ENCODE data around the gene GABPA. TPM values are rescaled to one million over a fixed set of nuclear protein-coding genes. Genes with fewer than 3 reads are reported as not detected.

The GABPA gene
- total and polyA plus RNA-seq, 2 of the 13 experiments (the other 11 are each of a cell fraction or from before 2014, with no cell fraction given), result 7.4 to 13.2 TPM

GRCh38 chr21:25734904-25735645 lies at the start of gene GABPA, which contains the start of gene ATP5PF (continued):
- TF ChIP-seq ZNF616 (CRISPR knock-in tag; IDR thresholded peaks at IDR 0.05; ENCODE audit: low read depth) (no peak), ZNF550 (CRISPR knock-in tag; IDR thresholded peaks at IDR 0.05; ENCODE audit: borderline replicate concordance) (no peak), SMAD3 (CRISPR knock-in tag; IDR thresholded peaks at IDR 0.05) (0 out of 2 replicates have a peak, but pooled peaks have one; percentile 19), RNF2 (conservative IDR thresholded peaks at IDR 0.05; ENCODE audit: low read depth) (0 out of 2 replicates have a peak, but pooled peaks have one; percentile 35), RFX1 (IDR thresholded peaks at IDR 0.05) (no peak), CHD4 (IDR thresholded peaks at IDR 0.05; ENCODE audit: borderline replicate concordance, low read length) (no peak), DMAP1 (CRISPR knock-in tag; IDR thresholded peaks at IDR 0.05) (peak; percentile 90), ASH2L (IDR thresholded peaks at IDR 0.05; ENCODE audit: insufficient read length, low read depth, low read length) (peak; percentile 61), ZNF782 (CRISPR knock-in tag; IDR thresholded peaks at IDR 0.05; ENCODE audit: borderline replicate concordance) (peak; percentile 62; the same call in 1 of the 2 replicates), HOXA9 (CRISPR knock-in tag; IDR thresholded peaks at IDR 0.05; ENCODE audit: borderline replicate concordance) (no peak), TCF12 (IDR thresholded peaks at IDR 0.05) (no peak), TCF12 (CRISPR knock-in tag; IDR thresholded peaks at IDR 0.05) (no peak; the same call in 1 of the 2 replicates), FOXA3 (CRISPR knock-in tag; IDR thresholded peaks at IDR 0.05) (peak; percentile 64), SALL1 (CRISPR knock-in tag; IDR thresholded peaks at IDR 0.05) (peak; percentile 87), SRY (CRISPR knock-in tag; IDR thresholded peaks at IDR 0.05) (no peak), SNAPC2 (CRISPR knock-in tag; IDR thresholded peaks at IDR 0.05) (peak; percentile 29; the same call in 1 of the 2 replicates)
- TF ChIP-seq, protein P1, sequence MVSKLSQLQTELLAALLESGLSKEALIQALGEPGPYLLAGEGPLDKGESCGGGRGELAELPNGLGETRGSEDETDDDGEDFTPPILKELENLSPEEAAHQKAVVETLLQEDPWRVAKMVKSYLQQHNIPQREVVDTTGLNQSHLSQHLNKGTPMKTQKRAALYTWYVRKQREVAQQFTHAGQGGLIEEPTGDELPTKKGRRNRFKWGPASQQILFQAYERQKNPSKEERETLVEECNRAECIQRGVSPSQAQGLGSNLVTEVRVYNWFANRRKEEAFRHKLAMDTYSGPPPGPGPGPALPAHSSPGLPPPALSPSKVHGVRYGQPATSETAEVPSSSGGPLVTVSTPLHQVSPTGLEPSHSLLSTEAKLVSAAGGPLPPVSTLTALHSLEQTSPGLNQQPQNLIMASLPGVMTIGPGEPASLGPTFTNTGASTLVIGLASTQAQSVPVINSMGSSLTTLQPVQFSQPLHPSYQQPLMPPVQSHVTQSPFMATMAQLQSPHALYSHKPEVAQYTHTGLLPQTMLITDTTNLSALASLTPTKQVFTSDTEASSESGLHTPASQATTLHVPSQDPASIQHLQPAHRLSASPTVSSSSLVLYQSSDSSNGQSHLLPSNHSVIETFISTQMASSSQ (IDR thresholded peaks at IDR 0.05; ENCODE audit: low read depth), result no peak
- TF ChIP-seq, protein P1 (CRISPR knock-in tag; IDR thresholded peaks at IDR 0.05; ENCODE audit: borderline replicate concordance), result peak; percentile 80; the same call in 1 of the 2 replicates
- TF ChIP-seq, protein P2, sequence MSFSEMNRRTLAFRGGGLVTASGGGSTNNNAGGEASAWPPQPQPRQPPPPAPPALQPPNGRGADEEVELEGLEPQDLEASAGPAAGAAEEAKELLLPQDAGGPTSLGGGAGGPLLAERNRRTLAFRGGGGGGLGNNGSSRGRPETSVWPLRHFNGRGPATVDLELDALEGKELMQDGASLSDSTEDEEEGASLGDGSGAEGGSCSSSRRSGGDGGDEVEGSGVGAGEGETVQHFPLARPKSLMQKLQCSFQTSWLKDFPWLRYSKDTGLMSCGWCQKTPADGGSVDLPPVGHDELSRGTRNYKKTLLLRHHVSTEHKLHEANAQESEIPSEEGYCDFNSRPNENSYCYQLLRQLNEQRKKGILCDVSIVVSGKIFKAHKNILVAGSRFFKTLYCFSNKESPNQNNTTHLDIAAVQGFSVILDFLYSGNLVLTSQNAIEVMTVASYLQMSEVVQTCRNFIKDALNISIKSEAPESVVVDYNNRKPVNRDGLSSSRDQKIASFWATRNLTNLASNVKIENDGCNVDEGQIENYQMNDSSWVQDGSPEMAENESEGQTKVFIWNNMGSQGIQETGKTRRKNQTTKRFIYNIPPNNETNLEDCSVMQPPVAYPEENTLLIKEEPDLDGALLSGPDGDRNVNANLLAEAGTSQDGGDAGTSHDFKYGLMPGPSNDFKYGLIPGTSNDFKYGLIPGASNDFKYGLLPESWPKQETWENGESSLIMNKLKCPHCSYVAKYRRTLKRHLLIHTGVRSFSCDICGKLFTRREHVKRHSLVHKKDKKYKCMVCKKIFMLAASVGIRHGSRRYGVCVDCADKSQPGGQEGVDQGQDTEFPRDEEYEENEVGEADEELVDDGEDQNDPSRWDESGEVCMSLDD (CRISPR knock-in tag; IDR thresholded peaks at IDR 0.05; ENCODE audit: borderline replicate concordance), result no peak
- TF ChIP-seq, protein P3, sequence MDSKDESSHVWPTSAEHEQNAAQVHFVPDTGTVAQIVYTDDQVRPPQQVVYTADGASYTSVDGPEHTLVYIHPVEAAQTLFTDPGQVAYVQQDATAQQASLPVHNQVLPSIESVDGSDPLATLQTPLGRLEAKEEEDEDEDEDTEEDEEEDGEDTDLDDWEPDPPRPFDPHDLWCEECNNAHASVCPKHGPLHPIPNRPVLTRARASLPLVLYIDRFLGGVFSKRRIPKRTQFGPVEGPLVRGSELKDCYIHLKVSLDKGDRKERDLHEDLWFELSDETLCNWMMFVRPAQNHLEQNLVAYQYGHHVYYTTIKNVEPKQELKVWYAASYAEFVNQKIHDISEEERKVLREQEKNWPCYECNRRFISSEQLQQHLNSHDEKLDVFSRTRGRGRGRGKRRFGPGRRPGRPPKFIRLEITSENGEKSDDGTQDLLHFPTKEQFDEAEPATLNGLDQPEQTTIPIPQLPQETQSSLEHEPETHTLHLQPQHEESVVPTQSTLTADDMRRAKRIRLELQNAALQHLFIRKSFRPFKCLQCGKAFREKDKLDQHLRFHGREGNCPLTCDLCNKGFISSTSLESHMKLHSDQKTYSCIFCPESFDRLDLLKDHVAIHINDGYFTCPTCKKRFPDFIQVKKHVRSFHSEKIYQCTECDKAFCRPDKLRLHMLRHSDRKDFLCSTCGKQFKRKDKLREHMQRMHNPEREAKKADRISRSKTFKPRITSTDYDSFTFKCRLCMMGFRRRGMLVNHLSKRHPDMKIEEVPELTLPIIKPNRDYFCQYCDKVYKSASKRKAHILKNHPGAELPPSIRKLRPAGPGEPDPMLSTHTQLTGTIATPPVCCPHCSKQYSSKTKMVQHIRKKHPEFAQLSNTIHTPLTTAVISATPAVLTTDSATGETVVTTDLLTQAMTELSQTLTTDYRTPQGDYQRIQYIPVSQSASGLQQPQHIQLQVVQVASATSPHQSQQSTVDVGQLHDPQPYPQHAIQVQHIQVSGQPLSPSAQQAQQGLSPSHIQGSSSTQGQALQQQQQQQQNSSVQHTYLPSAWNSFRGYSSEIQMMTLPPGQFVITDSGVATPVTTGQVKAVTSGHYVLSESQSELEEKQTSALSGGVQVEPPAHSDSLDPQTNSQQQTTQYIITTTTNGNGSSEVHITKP (CRISPR knock-in tag; IDR thresholded peaks at IDR 0.05; ENCODE audit: low read depth), result no peak; the same call in 1 of the 2 replicates
